GM18909 (cell line): Measurements from ENCODE around the gene C20orf204.

Source experiments
- ATAC-seq: cut with Tn5 transposase; IDR thresholded peaks from one replicate; pipeline ENCODE4 v1.9.1; 2021; ENCODE audit warnings: mild to moderate bottlenecking; ENCODE audit not compliant: unreplicated experiment, poor library complexity

Gene C20orf204

DNA sequence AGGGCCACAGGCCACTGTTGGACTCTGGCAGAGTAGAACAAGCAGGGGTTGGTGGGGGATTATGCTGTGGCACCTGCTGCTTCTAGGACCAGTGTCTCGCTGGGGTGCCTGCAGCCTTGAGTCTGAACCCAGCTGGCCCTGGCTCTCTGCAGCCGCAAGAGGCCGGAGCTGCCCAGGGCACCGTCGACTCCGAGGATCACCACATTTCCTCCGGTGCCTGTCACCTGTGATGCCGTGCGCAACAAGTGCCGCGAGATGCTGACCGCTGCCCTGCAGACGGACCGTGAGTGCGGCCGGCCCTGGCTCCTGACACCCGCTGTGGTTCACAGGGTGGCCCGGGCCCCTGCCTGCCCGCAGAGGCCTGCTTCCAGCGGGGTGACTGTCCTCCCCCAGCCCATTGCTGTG lies 33.2 kb downstream of the C20orf204 start:
- no peak for ATAC-seq

DNA sequence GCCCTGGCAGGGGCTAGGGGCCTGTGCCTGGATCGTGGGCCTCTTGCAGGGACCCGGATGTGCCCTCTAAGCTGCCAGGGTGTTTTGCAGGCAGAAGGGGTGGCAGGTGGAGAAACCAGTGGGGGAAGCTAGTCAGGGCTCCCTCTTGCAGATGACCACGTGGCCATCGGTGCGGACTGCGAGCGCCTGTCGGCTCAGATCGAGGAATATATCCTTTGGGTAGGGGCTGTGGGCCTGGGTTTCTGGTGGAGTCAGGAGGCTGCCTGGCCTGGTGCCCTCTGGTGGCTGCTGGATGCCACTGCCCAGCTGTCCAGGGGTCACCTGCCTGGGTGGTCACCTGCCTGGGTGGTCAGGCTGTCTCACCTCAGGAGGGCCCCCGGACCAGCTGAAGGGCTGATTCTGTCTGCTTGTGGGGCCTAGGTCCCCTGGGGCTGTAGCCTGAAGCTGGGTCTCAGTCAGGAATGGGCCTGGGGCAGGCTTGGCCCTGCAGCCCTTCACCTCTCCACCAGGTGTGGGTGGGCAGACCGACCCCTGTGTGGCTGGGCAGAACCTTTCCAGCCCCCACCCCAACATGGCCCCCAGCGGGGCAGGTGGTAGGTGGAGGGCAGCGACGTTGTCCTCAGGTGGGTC lies 33.7 kb downstream of the C20orf204 start:
- no peak for ATAC-seq

- ATAC-seq = no peak
Measured at GRCh38 chr20:64070244-64070993, 34.4 kb downstream of the C20orf204 start.

- ATAC-seq = no peak
Measured at GRCh38 chr20:64071341-64072332, 35.7 kb downstream of the C20orf204 start.

- no peak for ATAC-seq
Measured at GRCh38 chr20:64072498-64073063, 36.6 kb downstream of the C20orf204 start.

DNA sequence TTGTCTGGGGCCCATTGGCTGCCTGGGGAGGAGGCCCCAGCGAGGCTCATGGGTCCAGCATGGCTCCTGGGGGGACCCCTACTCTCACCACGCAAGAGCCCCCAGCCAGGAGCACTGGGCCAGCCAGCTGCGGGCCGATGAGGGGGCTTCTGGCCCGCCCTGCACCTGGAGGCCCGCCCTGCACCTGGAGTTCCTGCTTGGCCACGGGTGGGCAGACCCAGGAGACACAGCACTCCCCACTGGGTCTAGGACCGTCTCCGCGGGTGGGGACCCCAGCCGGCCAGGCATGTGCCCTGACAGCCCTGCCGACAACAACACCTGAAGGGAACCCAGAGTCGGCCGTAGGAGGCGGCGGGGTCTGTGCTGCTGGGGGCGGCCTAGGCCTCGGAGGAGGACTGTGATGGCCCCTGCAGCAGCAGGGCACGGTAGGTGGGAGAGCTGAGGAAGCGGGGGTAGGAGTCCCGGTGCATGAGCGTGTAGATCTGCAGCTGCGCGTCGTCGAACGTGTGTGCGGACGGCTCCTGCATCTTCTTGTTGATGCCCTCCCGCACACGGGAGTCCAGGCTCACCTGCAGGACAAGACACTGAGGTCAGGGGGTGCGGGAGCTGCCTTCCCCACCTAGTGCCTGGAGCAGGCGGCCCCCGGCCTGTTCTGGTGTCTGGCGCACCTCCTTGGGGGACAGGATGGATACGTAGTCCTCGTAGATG lies 37.6 kb downstream of the C20orf204 start:
- ATAC-seq = no peak

- ATAC-seq = no peak
Measured at GRCh38 chr20:64074184-64074789, 38.3 kb downstream of the C20orf204 start.

DNA sequence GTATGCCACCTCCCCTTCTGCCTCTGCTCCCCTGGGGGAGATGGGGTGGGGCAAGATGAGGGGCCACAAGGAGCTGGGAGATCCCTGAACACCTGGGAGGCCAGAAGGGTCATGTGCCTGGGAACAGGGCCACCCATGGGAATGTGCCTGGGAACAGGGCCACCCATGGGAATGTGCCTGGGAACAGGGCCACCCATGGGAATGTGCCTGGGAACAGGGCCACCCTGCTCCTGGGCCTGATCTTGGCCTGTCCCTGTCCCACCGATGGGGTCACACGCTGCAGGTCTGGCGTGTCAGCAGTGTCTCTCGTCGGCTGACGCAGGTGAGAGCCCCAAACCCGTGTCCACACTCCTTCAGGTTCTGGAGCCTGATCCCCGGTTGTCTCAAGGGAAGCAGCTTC lies 39.0 kb downstream of the C20orf204 start:
- ATAC-seq = no peak

- ATAC-seq = no peak
Measured at GRCh38 chr20:64075556-64075955, 39.6 kb downstream of the C20orf204 start.

DNA sequence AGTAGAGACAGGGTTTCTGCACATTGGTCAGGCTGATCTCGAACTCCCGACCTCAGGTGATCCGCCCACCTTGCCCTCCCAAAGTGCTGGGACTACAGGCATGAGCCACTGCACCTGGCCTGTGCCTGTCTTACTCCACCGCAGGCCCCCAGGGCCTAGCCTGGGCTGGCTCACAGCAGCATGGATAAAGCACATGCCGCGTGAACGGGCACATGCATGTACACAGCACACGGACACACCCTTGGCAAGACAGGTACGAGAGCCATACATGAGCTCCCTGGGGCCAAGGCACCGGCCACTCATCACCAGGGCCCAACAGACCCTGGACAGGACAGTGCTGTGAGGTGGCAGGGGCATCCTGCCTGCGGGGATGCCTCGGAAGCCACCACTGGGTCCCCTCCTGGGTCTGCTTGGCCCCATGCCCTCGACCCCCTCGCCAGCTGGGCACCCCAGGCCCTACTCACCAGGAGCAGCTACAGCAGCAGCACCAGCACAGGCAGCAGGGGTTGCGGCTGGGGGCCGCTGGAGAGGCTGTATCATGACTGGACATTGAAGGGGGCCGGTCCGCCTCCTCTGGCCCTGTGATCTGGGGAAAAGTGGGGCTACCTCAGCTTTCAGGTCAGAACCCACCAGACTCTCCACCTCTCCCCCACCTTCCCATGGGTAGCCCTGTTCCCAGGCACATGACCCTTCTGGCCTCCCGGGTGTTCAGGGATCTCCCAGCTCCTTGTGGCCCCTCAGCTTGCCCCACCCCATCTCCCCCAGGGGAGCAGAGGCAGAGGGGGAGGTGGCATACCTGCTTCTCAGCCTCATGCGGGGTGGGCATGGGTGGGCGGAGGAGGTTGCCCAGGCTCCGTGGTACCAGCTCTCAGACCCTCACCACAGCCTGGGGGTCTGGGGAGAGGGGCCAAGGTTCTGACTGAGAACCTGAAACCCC lies 40.3 kb downstream of the C20orf204 start:
- ATAC-seq = no peak

DNA sequence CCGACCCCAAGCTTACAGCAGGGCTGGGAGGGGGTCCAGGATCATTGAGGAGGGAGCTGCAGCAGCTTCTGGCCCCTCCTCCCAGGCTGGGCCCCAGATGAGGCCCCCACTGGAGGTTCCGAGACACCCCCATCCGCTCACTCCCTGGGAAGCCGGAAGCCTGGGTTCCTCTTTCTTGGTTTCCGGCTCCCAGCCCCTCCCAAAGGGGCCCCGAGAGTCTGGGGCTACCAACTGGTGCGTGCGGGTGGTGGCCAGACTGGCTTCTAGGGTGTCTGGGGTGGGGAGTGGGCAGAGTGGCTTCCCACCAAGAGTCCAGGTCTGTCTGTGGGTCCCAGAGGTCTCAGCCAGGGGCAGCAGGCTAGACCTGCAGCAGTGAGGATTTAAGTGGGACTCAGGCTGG lies 41.1 kb downstream of the C20orf204 start:
- ATAC-seq = no peak

- ATAC-seq = peak; percentile 10
Measured at GRCh38 chr20:64077541-64077875, 41.5 kb downstream of the C20orf204 start.

DNA sequence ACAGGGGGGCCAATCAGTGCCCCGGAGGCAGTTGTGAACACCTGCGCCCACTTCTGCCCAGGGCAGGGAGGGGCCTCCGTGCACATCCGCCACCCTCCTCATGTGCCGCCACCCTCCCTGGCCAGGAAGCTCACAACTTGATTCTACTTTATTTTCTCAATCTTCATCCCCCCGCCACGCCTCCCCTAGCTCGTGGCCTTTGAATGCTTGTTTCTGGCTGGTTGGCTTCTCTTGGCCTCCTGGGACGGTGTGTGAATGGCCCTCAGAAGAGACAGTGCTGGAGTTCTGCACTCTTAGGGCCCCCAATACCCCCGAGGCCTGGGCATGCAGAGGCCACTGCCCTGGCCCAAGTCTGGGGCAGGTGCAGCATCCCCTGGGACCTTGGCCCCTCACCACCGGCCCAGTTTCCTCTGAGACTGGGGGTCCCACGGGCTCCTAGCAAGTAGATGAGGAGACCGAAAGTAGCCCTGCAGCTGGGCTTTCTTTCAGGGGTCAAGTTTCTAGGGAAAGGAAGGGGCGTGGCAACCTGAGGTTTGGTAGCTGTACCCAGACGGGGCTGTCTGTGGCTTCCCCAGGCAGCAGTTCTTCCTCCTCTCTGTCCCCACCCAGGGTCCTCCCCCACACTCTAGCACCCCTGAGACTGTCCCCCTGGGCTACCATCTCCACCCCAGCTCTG lies 42.0 kb downstream of the C20orf204 start:
- ATAC-seq = peak; percentile 29

DNA sequence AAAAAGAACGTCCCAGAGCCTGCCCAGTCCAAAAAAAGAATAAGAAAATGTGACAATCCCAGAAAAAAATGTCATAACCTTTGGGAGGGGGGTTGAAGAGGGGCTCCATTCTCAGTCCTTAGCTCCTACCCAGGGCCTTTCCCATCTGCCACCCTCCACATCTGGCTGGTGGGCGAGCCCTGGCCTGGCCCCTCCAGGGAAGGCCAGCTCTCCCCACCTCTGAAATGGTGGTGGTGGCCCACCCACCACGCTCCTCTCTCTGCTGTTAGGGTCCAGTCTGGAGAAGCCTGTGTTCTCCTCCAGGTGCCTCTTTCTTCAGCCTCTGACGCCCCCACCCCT lies 42.9 kb downstream of the C20orf204 start:
- no peak for ATAC-seq

- peak; percentile 33 for ATAC-seq
Measured at GRCh38 chr20:64079273-64080012, 43.5 kb downstream of the C20orf204 start, which contains the start of gene RGS19. RGS19 (minus strand) TSS chr20:64079518; CDS start chr20:64076886, 2,632 bp downstream.

DNA sequence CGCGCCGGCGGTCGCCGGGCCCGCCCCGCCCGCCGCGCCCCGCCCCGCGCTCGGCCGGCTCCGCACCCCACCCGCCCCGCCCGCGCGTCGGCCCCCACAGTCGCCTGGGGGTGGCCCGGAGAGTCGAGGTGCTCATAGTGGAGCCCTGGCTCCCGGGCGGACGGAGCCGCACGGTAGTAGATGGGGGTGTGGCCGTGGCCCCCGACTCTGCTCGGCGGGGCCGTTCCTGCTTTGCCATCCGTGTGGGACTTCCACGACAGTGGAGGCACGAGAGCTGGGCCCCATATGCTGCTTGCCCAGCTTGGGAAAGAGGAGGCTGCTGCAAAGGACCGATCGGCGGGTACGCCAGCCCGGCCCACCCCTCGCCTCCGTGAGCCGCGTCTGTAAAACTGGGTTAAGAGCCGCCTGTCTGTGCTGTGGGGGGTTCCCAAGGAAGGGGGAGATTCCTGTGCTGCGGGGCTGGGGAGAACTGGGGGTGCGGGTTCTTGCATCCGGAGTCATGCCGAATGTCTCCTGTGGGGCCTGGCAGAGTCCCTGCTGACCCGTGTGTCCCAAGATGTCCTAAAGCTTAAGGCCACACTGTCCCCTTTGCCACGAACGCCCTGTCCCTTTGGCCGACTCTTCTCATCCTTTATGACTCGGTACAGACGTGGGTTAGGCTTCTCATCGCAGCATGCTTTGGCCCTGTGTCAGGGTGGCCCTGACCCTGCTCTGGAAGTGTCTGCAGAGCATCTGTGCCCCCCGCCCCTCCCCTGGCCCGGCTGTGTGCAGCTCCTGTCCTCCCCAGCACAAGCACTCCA lies 44.2 kb downstream of the C20orf204 start, which contains the start of gene OPRL1:
TSS of gene OPRL1 (plus strand) at position 70 of the 800 bp plus-strand sequence. CDS start 12,639 bp downstream, outside the sequence.
- ATAC-seq = no peak
